GM12801 (cell line): Measurements from ENCODE around the gene DGUOK.

Experiments used
- CTCF ChIP-seq: IDR thresholded peaks from one replicate; pipeline ENCODE4 v1.5.1; 2011; ENCODE audit warnings: control low read depth; ENCODE audit not compliant: insufficient read length; ENCODE audit errors: extremely low read depth

DGUOK gene

GRCh38 chr2:73986085-73986681 lies 59.5 kb downstream of the DGUOK start:
- TF ChIP-seq CTCF = no peak

- TF ChIP-seq CTCF = no peak
Observed at GRCh38 chr2:73987109-73987947, 60.6 kb downstream of the DGUOK start.

- TF ChIP-seq CTCF = no peak
Observed at GRCh38 chr2:73987948-73988700, 61.4 kb downstream of the DGUOK start.

GRCh38 chr2:73989972-73990371 lies 63.3 kb downstream of the DGUOK start:
- TF ChIP-seq CTCF = no peak

- no peak for TF ChIP-seq CTCF
Observed at GRCh38 chr2:73990531-73990930, 63.9 kb downstream of the DGUOK start.

GRCh38 chr2:73992036-73992435 lies 65.4 kb downstream of the DGUOK start:
- no peak for TF ChIP-seq CTCF

- TF ChIP-seq CTCF = no peak
Observed at GRCh38 chr2:73993376-73993775, 66.7 kb downstream of the DGUOK start.
